AG04450 (cell line): ENCODE measurements around the gene CDON. TPM values are rescaled to one million over a fixed set of nuclear protein-coding genes. Genes with fewer than 3 reads are reported as not detected.

Experiments
- CTCF ChIA-PET: fragments of 300-600, 350-600 bp; formaldehyde crosslinking; extraction: SDS; loops from one replicate; lab custom pipeline; 2022; ENCODE audit warnings: antibody characterized with exemption, inconsistent platforms; lab: Charles Lee
- POLR2A ChIA-PET: fragments of 350-600 bp; formaldehyde crosslinking; extraction: SDS; loops from one replicate; lab custom pipeline; 2021; ENCODE audit warnings: antibody characterized with exemption, inconsistent platforms; lab: Yijun Ruan, JAX
- DNase-seq: peaks from one replicate; pipeline ENCODE4 v3.0.0-alpha.2; 2011; ENCODE audit warnings: low read depth, low spot score
- H3K27ac ChIP-seq: one replicate; pipeline ENCODE4 v1.5.1; 2012; ENCODE audit warnings: low read depth, low read length, control low read depth
- H3K27me3 ChIP-seq: one replicate; pipeline ENCODE4 v1.6.0; 2012; ENCODE audit warnings: low read length; ENCODE audit not compliant: control insufficient read depth, insufficient read depth
- H3K4me3 ChIP-seq: 2 replicates; pipeline ENCODE4 v1.5.1; 2011; ENCODE audit warnings: mild to moderate bottlenecking, low read depth, low read length, control low read depth
- H3K9me3 ChIP-seq: 2 replicates; pipeline ENCODE4 v1.5.1; 2012; ENCODE audit warnings: low read length; ENCODE audit not compliant: control insufficient read depth, insufficient read depth
- polyA plus RNA-seq: library from polyadenylated mRNA; depleted of rRNA; stranded (reverse); fragments of >200 nt; gene quantifications from 2 replicates; pipeline ENCODE4 v1.2.3, GENCODE V29; 2011
- TF ChIP-seq, protein P1 (sequence below): IDR thresholded peaks from 2 replicates; pipeline ENCODE4 v1.5.1; 2011; ENCODE audit warnings: low read depth, low read length, control low read depth, inconsistent platforms

The CDON gene
- polyA plus RNA-seq, 1 experiment: 4.0 TPM

DNA sequence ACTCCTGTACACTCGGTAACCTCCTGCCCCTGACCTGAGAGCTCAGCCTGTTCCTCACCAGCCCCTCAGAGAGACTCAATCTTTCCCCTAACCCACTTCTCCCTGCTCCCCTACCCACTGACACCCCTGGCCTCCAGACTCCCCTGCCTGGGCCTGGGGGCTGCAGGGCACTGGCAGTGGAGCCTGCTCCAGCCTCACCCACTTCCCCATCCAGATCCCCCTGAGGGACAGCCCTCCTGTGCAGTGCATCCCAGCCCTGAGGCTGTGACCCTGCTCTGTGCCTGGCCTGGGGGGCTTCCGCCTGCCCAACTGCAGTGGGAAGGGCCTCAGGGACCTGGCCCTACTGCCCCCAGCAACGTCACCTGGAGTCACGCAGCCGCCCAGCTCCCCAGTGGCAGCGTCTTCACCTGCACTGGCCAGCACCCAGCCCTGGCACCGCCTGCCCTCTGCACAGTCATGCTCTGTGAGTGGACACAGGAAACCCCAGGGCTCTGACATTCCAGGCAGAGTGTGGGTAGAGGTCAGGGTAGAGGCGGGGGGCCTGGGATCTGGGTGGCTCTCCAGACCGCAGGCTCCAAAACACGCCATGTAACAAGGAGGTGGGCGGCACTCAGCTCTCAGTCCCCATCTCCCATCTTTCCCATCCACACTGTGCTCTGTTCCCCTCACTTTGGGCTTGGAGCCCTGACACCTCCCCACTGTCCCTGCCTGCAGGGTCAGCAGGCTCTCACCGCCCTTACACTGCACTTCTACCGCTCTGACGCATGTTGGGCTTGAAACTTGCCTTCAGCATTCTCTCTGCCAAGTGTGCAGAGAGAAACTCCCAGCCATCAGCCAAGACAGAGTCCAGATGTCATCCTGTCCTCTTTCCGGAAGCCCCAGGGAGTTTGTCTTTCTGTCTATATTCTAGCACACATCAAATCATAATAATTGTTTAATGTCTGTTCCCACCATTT, 111.7 kb downstream of the CDON start:
- Histone ChIP-seq H3K27ac (no peak overlapping the region), H3K9me3 (no peaks in the 10 kb centered on the region; the same call in 1 of the 2 replicates), H3K27me3 (peaks cover 26% of the 10 kb centered on the region), H3K4me3 (no peak overlapping the region)
- POLR2A ChIA-PET: no interaction called here
- no peak for DNase-seq
- TF ChIP-seq, protein P1, sequence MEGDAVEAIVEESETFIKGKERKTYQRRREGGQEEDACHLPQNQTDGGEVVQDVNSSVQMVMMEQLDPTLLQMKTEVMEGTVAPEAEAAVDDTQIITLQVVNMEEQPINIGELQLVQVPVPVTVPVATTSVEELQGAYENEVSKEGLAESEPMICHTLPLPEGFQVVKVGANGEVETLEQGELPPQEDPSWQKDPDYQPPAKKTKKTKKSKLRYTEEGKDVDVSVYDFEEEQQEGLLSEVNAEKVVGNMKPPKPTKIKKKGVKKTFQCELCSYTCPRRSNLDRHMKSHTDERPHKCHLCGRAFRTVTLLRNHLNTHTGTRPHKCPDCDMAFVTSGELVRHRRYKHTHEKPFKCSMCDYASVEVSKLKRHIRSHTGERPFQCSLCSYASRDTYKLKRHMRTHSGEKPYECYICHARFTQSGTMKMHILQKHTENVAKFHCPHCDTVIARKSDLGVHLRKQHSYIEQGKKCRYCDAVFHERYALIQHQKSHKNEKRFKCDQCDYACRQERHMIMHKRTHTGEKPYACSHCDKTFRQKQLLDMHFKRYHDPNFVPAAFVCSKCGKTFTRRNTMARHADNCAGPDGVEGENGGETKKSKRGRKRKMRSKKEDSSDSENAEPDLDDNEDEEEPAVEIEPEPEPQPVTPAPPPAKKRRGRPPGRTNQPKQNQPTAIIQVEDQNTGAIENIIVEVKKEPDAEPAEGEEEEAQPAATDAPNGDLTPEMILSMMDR: no peak
- CTCF ChIA-PET: no interaction called here

DNA sequence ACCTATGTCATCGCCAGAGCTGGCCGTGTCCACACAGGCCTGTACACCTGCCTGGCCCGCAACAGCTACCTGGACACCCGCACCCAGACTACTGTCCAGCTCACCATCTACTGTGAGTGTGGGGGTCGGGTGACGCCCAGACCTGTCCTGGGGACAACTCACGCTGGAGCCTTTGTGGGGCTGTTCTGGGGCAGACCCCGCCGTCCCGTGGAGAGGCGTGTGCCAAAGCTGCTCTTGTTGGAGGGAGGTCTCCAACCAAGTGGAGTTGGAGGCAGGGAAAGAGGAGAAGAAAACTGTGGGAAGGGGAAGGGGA, 112.5 kb downstream of the CDON start:
- no peak overlapping the region for H3K4me3 ChIP-seq
- H3K9me3 ChIP-seq: no peaks in the 10 kb centered on the region; the same call in 1 of the 2 replicates
- peaks cover 25% of the 10 kb centered on the region for H3K27me3 ChIP-seq
- H3K27ac ChIP-seq: no peak overlapping the region
- POLR2A ChIA-PET: no interaction called here
- TF ChIP-seq, protein P1: no peak
- CTCF ChIA-PET: no interaction called here
- no peak for DNase-seq

DNA sequence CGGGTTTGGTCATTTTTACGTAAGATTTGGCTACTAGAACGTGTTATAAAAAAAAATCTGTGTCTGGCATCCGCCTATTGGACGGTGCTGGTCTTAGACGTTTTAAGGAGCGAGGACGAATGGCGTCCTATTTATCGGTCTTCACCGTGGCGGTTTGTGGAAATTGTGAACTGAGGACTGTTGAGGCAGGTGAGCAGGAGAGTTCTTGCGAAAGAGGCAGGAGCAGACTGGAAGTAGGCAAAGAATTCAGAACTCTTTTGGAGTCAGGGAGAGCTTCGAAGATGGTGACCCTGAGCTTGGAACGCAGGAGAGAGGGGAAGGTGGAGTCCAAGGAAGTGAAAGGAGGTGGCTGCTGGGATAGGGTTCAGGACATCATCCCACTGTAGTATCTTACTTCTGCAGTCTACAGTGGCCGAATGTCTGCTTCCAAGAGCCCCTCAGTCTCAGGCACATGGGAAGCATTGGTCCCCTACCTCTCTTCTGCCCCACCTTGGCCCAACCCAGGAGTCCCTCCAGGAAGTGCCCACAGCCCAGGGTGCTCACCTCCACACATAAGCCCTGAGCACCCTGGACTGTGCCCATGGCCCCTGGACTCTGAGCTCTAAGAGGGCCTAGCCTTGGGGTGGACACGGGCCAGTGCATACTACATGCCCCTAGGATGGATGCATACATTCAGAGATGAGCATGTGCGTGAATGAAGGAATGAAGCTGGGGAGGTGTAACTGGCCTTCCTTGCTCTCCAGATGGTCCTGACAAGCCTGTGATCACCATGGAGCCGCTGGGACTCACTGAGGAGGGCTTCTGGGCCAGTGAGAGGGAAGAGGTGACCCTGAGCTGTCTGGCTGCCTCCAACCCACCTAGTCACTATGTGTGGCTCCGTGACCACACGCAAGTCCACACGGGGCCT, 113.1 kb downstream of the CDON start:
- Histone ChIP-seq H3K27ac (no peak overlapping the region), H3K9me3 (no peaks in the 10 kb centered on the region; the same call in 1 of the 2 replicates), H3K27me3 (peaks cover 25% of the 10 kb centered on the region), H3K4me3 (no peak overlapping the region)
- ChIA-PET POLR2A (no interaction called here), CTCF (no interaction called here)
- no peak for DNase-seq
- TF ChIP-seq, protein P1: no peak

DNA sequence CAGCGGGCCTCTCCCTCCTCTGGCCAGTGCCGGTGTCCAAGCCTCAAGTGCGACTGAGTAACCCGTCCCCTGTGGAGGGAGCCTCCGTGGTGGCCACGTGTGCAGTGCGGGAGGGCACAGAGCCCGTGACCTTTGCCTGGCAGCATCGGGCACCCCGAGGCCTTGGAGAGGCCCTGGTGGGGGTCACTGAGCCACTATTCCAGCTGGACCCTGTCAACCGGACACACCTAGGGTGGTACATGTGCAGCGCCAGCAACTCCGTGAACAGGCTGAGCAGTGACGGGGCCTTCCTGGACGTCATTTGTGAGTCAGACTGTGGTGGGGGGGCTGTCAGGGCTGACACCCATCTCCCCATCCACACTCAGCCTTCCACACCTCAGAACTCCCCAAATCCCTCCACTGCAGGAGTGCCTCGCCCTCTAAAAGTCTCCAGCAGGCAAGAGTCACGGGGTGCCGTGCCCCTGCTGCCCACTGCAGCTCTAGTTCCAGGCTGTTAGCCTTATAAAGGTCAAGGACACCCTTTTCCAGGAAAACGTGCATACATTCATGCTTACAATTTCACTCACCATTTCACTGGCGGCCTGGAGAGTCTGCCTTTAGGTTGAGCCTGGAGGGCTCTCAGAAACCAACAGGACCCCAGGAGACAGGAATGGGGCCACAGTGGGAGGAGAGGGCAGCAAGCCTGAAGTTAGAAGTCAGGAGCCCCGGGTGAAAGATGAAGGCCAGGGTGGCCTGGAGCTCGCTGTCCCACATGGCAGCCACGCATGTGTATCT, 114.2 kb downstream of the CDON start:
- Histone ChIP-seq H3K27ac (no peak overlapping the region), H3K9me3 (no peaks in the 10 kb centered on the region; the same call in 1 of the 2 replicates), H3K27me3 (peaks cover 30% of the 10 kb centered on the region), H3K4me3 (no peak overlapping the region)
- TF ChIP-seq, protein P1: no peak
- ChIA-PET POLR2A (no interaction called here), CTCF (no interaction called here)
- no peak for DNase-seq
